Progenitor cell of endocrine pancreas (in vitro differentiated cells): ENCODE data around the gene HOXB8. TPM values are rescaled to one million over a fixed set of nuclear protein-coding genes. Genes with fewer than 3 reads are reported as not detected.

Source experiments
- DNase-seq: peaks from one replicate; pipeline ENCODE4 v3.0.0; 2021; ENCODE audit warnings: low spot score; ENCODE audit not compliant: unreplicated experiment
- H3K27ac Mint-ChIP-seq: 2 replicates; pipeline ENCODE4 v1.8.0; 2021; ENCODE audit warnings: mild to moderate bottlenecking, moderate library complexity, mixed read lengths
- H3K27me3 Mint-ChIP-seq: 2 replicates; pipeline ENCODE4 v1.8.0; 2021; ENCODE audit warnings: mixed read lengths
- H3K36me3 Mint-ChIP-seq: 2 replicates; pipeline ENCODE4 v1.8.0; 2022; ENCODE audit warnings: mixed read lengths; ENCODE audit not compliant: insufficient read depth
- H3K4me1 Mint-ChIP-seq: 2 replicates; pipeline ENCODE4 v1.8.0; 2021; ENCODE audit warnings: low read depth, mixed read lengths
- H3K4me3 Mint-ChIP-seq: 2 replicates; pipeline ENCODE4 v1.8.0; 2021; ENCODE audit warnings: low read depth, mild to moderate bottlenecking, moderate library complexity, mixed read lengths
- H3K9me3 Mint-ChIP-seq: 2 replicates; pipeline ENCODE4 v1.8.0; 2021; ENCODE audit warnings: low read depth, mixed read lengths
- CTCF ChIP-seq: fragments of 200-600 bp; sonication (generic); IDR thresholded peaks from one replicate; pipeline ENCODE4 v1.5.0; 2021; ENCODE audit warnings: antibody characterized with exemption, mild to moderate bottlenecking; ENCODE audit not compliant: unreplicated experiment
- total RNA-seq: library from RNA; stranded (reverse); gene quantifications from 2 replicates; pipeline ENCODE4 v1.2.1, GENCODE V29; 2021

Gene HOXB8
- total RNA-seq, 1 donor from 2014 or later, result 1.1 TPM

GRCh38 chr17:48644159-48644558 is 29.1 kb upstream of the HOXB8 start:
- Mint-ChIP-seq H3K4me3 (no peak overlapping the region), H3K4me1 (peaks cover 2% of the 10 kb centered on the region), H3K36me3 (no peaks in the 10 kb centered on the region), H3K9me3 (no peaks in the 10 kb centered on the region), H3K27me3 (peaks cover 94% of the 10 kb centered on the region), H3K27ac (no peak overlapping the region)
- DNase-seq, result no peak
- no peak for TF ChIP-seq CTCF

- Mint-ChIP-seq H3K4me3 (no peak overlapping the region), H3K4me1 (peaks cover 2% of the 10 kb centered on the region), H3K36me3 (no peaks in the 10 kb centered on the region), H3K27me3 (peaks cover 95% of the 10 kb centered on the region), H3K9me3 (no peaks in the 10 kb centered on the region), H3K27ac (no peak overlapping the region)
- no peak for DNase-seq
- no peak for TF ChIP-seq CTCF
These were observed 28.6 kb upstream of the HOXB8 start for GRCh38 chr17:48643697-48644012.

- no peak for DNase-seq
- no peak overlapping the region for H3K4me3 Mint-ChIP-seq
- H3K9me3 Mint-ChIP-seq, result no peaks in the 10 kb centered on the region
- TF ChIP-seq CTCF, result no peak
- no peaks in the 10 kb centered on the region for H3K36me3 Mint-ChIP-seq
- H3K27me3 Mint-ChIP-seq, result peaks cover 95% of the 10 kb centered on the region
- H3K4me1 Mint-ChIP-seq, result peaks cover 2% of the 10 kb centered on the region
- no peak overlapping the region for H3K27ac Mint-ChIP-seq
These were observed 28.0 kb upstream of the HOXB8 start for GRCh38 chr17:48642843-48643696.

GRCh38 chr17:48642059-48642842 is 27.2 kb upstream of the HOXB8 start:
- Mint-ChIP-seq H3K27ac (no peak overlapping the region), H3K9me3 (no peaks in the 10 kb centered on the region), H3K27me3 (peaks cover 96% of the 10 kb centered on the region), H3K36me3 (no peaks in the 10 kb centered on the region), H3K4me1 (peaks cover 2% of the 10 kb centered on the region), H3K4me3 (no peak overlapping the region)
- peak; percentile 10 for TF ChIP-seq CTCF
- no peak for DNase-seq

GRCh38 chr17:48641541-48642058 is 26.5 kb upstream of the HOXB8 start:
- no peak overlapping the region for H3K4me3 Mint-ChIP-seq

More at GRCh38 chr17:48641541-48642058, 26.5 kb upstream of the HOXB8 start:
- Mint-ChIP-seq H3K9me3 (no peaks in the 10 kb centered on the region), H3K27me3 (peaks cover 97% of the 10 kb centered on the region), H3K4me1 (no peaks in the 10 kb centered on the region), H3K36me3 (no peaks in the 10 kb centered on the region), H3K27ac (no peak overlapping the region)
- TF ChIP-seq CTCF, result no peak
- DNase-seq, result no peak
